CMK (cell line): ENCODE results near the gene ISCA1.

Experiments used
- DNase-seq: peaks from one replicate; pipeline ENCODE4 v3.0.0-alpha.2; 2010; ENCODE audit warnings: low read depth

ISCA1 gene

DNA sequence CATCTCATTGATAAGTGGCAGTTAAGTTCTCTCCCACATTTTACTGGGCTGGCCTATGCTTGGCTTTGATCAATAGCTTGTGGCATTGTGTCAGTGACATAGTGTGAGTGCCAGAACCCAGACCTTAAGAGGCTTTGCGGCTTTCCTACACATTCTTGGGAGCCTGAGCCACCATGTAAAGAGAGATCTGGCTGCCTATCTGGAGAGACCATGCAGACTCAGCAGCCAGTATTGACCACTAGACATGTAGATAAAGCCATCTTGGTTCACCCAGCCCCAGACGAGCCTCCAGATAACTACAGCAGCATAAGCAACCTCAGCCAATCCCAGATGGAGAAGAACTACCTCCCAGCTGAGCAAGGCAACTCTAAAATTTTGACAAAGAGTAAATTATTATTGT is 51.5 kb downstream of the ISCA1 start:
- DNase-seq = peak; percentile 27

DNA sequence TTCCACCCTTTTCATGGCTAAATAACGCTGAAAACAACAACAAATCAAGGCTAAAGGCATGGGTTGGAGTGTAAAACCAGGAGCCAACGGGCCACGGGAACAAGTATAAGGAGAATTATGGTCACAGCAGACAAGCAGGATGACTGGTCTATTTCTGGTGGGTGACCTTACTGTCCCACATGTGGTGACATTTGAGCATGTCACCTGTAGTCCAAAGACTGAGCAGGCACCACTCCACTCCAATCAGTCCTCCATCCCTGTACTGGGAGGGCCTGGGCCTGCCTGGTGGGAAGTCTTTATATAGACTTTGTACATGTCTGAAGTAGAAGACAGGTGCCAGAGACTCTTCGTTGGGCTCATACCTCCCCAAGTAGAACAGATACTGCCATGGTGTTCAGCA is 59.7 kb downstream of the ISCA1 start:
- no peak for DNase-seq

GRCh38 chr9:86219606-86220005 is 62.7 kb downstream of the ISCA1 start:
- no peak for DNase-seq

DNA sequence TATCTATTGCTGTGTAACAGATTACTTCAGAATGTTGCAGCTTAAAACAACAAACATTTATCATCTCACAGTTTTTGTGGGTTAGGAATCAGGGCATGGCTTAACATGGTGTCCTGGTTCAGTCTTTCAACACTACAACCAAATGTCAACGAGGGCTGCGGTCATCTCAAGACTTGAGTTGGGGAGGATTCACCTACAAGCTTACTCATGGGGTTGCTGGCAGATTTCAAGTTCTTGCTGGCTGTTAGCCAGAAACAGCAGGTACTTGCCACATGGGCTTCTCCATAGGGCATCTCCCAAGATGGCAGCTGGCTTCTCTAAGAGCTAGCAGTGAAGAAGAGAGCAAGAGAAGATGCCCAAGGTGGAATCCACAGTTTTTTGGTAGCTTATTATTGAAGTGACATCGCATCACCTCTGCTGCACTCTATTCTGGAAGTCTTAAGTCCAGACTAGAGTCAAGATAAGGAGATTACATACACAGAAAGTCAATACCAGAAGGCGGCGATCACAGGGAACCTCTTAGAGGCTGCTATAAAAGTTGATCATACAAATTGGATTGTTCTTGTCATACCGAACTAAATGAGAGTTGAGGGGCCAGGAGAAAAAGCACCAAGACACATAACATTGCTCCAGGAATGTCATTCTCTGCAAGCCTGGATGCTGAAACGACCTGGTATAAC is 65.1 kb downstream of the ISCA1 start:
- no peak for DNase-seq
